Astrocyte of the cerebellum (primary cell): ENCODE results near the gene ARHGAP8.

Experiments
- DNase-seq: peaks from one replicate; pipeline ENCODE4 v3.0.0-alpha.2; 2011; ENCODE audit warnings: low read depth
- H3K4me3 ChIP-seq: 2 replicates; pipeline ENCODE4 v1.5.1; 2011; ENCODE audit warnings: mild to moderate bottlenecking, low read depth, low read length, moderate library complexity
- in situ Hi-C: cut with HindIII; loops from 2 replicates; pipeline ENCODE4 v1.10.0; 2017; ENCODE audit warnings: low sequenced_read_pairs
- TF ChIP-seq, protein P1 (sequence below): IDR thresholded peaks from 2 replicates; pipeline ENCODE4 v1.5.1; 2012; ENCODE audit warnings: low read length, low read depth, moderate library complexity, mild to moderate bottlenecking; ENCODE audit errors: missing control alignments

ARHGAP8 gene

DNA sequence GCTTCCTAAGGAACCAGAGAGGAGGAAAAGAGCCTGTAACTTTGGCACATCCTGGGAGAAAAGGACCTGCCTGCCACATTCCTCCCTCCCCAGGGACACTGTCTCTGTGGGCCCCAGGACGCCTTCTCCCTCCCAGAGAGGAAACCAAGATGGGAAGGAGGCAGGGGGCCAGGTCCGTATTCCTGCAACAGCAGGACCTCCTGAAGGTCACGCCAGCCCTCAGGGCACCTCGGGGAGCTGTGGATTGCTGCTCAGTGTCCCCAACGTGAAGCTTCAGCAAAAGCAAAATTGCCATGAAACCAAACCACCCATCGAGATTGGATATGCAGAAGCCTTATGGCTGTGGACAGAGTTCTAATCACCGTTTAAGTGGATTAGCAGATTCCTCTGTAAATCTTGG, 86.7 kb downstream of the ARHGAP8 start:
- no peak overlapping the region for H3K4me3 ChIP-seq
- TF ChIP-seq, protein P1, sequence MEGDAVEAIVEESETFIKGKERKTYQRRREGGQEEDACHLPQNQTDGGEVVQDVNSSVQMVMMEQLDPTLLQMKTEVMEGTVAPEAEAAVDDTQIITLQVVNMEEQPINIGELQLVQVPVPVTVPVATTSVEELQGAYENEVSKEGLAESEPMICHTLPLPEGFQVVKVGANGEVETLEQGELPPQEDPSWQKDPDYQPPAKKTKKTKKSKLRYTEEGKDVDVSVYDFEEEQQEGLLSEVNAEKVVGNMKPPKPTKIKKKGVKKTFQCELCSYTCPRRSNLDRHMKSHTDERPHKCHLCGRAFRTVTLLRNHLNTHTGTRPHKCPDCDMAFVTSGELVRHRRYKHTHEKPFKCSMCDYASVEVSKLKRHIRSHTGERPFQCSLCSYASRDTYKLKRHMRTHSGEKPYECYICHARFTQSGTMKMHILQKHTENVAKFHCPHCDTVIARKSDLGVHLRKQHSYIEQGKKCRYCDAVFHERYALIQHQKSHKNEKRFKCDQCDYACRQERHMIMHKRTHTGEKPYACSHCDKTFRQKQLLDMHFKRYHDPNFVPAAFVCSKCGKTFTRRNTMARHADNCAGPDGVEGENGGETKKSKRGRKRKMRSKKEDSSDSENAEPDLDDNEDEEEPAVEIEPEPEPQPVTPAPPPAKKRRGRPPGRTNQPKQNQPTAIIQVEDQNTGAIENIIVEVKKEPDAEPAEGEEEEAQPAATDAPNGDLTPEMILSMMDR, result no peak
- in situ Hi-C loops, result no loop called here
- DNase-seq, result no peak

DNA sequence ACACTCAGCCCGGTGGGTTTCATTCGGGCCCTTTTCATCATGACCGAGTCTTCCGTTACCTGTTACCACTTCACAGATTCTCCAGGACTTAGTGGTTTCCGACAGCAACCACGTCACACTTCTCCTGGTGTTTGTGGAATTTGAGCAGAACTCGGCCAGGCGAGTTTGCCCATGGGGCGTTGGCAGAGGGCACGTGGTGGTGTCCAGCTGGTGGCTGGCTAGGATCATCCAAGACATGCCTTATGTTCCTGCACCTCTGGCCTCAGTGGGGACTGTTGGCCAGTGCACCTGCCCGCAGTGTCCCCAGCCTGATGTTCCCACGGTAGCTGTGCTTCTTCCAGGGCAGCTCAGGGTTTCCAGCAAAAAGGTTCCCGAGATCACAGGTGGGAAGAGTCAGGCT, 87.3 kb downstream of the ARHGAP8 start:
- no peak overlapping the region for H3K4me3 ChIP-seq
- TF ChIP-seq, protein P1, result no peak
- in situ Hi-C loops, result no loop called here
- DNase-seq, result no peak

DNA sequence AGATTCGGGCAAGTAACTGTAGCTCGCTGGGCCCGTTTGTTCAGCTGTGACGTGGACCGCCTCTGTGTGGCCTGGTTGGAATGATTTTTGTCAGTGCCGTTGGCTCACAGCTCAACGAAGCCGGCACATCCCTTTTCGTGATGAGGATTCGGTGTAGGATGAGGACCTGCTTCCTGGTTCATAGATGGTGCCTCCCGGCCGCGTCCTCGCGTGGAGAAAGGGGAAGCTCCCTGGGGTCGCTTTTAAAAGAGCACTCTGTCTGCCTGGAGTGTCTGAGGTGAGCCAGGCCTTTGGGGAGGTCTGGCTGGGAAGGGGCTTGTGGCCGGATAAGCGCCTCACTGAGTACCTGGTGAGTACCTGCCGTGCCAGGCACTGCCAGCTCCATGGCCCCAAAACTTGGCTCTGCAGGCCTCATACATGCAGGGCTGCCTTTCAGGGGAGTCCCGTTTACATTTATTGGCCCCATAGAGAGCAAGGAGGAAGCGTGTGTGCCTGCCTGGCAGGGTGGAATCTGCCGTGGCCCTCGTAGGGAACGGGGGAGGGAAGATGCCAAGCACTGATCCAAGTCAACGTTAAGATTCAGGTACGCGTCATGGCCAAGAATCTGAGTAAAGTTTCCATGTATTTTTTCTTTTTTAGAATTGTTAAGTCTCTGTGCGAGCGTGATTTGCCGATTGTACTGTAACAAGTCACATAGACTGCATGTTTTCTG, 88.4 kb downstream of the ARHGAP8 start:
- in situ Hi-C loops, result no loop called here
- TF ChIP-seq, protein P1, result no peak
- H3K4me3 ChIP-seq, result no peak overlapping the region
- DNase-seq, result no peak

DNA sequence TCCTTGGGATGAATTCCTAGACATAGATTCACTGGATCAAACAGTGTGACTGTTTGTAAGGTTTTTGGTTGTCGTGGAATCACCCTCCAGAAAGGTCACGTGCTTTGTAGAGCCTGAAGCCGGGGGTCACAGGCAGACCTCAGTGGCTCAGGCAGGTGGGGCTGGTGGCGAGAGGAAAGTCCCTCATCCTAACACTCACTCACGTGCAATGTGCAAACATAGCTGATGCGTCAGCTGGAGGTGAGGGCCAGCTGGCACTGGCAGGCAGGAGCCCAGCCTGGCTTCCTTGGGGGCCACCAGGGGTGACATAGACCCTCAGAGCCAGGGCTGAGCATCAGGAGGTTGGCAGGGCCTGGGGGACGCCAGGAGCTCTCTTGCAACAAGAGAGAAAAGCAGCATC, 90.0 kb downstream of the ARHGAP8 start:
- TF ChIP-seq, protein P1, result no peak
- no peak overlapping the region for H3K4me3 ChIP-seq
- in situ Hi-C loops, result no loop called here
- no peak for DNase-seq

DNA sequence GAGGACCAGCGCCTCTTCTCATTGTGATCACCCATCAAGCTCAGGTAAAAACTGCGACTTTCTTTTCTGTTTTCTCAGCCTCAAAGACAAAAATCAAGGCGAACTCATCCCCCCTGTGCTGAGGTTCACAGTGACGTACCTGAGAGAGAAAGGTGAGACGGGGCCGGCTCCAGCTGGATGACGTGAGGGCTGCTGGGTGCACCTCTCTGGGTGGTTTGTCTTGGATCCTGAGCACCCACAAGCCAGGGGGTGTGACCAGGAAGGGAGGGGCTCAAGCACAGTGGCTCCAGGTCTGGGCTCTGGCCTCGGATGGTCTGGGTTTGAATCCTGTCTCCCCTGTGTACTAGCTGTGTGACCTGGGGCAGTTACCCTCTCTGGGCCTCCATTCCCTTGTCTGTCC, 92.8 kb downstream of the ARHGAP8 start:
- H3K4me3 ChIP-seq, result no peak overlapping the region
- in situ Hi-C loops, result no loop called here
- TF ChIP-seq, protein P1, result no peak
- no peak for DNase-seq

DNA sequence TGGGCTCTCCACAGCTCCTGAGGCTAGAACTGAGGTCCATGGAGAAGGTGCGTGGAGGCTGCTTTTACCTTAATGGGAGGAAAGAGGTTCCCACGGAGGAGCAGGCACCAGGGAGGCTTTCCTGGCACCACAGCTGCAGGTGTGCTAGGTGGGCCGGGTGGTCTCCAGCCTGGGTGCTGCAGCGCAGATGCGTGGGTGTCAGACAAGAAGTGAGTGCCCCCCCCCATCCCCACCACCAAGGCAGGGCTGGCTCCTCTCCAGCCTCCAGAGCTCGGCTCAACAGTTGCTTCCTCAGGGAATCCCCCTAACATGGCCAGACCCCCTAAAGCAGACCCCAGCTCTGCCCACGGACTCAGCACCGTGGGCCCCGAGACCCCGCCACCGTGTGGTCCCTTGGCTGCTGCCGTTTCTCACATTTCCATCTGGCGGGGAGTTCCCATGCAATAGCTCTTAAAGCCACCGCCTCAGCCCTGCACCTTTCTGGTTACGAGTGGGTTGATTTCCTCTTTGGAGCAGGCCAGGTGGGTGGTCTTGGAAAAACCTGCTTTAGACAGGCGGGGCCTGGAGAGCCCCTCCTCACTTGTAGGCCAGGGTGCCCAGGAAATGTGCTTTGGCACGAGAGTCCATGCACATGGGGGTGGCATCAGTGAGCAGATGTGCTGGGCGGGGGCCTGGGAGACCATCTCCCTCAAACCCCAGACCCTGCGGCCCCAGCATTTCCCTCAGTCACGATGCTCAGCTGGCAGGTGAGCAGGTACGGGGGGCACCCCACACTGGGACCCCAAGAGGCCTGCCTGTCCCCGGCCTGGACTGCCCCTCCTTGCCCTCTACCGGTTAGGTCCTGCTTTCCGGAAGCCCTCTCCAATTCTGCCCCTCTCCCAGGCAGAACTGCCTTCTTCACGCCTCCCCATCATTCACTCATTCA, 93.7 kb downstream of the ARHGAP8 start:
- no peak for DNase-seq
- in situ Hi-C loops, result no loop called here
- TF ChIP-seq, protein P1, result no peak
- no peak overlapping the region for H3K4me3 ChIP-seq
